Measurements from ENCODE around the gene MBLAC1.
A peak's percentile ranks its signal among the peaks of the same experiment; 100 is the strongest.

The MBLAC1 gene

GRCh38 chr7:100098913-100099312 lies 27.9 kb upstream of the MBLAC1 start:
- DNase-seq (ENCODE audit: low read depth) = no peak

- no peak for DNase-seq (ENCODE audit: low read depth)
Measured at GRCh38 chr7:100099452-100099851, 27.3 kb upstream of the MBLAC1 start.

DNA sequence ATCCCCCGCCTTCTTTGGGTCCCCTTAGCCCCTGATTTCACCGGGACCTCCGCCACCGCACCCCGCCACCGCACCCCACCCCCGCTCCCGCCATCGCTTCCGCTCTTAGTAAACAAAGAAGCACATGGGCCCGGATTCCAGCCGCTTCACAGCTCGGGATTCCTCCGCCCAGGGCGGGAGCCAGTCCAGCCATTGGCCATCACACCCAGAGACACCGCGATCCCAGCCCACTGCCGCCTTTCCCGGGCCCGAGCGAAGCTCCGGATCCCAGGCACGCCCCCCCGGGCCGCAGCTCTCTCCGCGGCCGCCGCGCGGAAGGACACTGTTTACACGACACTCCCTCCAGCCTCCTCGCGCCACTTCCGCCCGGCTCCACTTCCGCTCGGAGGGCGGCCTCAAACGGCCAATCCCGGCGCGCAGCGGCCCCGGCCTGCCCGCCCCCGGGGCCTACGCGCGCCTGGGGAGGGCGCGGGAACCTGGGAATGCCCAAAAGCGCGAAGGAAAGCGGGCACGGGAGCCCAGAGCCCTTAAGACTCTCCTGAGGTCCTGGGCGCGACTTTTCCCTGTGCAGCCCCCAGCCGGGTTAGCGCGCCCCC lies 26.2 kb upstream of the MBLAC1 start:
- peak; percentile 96 for DNase-seq (ENCODE audit: low read depth)

DNA sequence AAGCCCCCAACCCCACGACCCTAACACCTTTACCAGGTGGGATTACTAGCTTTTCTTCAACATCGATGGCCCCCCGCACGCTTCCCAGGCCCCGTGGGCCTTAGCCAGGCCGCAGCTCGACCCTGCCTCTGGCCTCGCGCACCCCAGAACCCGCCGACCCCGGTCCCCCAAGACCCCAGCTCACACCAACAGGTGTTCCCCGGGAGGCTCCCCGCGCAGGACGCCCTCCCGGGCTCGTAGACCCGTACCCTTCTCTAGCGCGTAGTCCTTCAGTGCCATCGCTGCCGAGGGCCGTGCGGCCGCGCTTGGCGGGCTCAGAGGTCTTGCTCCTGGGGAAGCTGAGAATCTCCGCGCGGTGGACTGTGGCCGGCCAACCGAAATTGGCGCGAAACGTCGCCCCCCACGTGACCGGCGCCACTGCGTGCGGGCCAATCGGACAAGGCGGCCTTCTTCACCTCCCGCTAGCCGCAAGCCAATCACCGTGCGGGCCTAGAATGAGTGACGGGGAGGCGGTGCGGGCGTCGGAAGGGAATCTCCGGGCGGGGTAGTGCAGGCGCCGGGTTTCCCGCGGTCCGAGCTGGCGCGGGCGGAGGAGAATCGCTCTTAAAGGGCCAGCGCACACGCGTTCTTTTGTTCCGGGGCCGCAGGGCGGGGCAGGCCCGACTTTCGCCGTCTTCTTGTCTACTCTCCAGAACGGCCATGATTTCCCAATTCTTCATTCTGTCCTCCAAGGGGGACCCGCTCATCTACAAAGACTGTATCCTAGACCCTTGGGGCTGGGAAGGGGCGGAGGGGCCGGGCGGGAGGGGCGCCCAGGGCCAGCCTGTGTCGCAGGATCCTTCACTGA lies 25.5 kb upstream of the MBLAC1 start, which contains the start of the genes AP4M1 and MCM7:
Gene AP4M1, plus strand, starts transcription at position 628 of the 847 bp plus-strand sequence. Its CDS starts 72 bp downstream, at position 700.
Gene MCM7, minus strand, starts transcription at position 382 of the 847 bp plus-strand sequence. Its CDS starts 103 bp downstream, at position 279.
- DNase-seq (ENCODE audit: low read depth) = peak; percentile 97

DNA sequence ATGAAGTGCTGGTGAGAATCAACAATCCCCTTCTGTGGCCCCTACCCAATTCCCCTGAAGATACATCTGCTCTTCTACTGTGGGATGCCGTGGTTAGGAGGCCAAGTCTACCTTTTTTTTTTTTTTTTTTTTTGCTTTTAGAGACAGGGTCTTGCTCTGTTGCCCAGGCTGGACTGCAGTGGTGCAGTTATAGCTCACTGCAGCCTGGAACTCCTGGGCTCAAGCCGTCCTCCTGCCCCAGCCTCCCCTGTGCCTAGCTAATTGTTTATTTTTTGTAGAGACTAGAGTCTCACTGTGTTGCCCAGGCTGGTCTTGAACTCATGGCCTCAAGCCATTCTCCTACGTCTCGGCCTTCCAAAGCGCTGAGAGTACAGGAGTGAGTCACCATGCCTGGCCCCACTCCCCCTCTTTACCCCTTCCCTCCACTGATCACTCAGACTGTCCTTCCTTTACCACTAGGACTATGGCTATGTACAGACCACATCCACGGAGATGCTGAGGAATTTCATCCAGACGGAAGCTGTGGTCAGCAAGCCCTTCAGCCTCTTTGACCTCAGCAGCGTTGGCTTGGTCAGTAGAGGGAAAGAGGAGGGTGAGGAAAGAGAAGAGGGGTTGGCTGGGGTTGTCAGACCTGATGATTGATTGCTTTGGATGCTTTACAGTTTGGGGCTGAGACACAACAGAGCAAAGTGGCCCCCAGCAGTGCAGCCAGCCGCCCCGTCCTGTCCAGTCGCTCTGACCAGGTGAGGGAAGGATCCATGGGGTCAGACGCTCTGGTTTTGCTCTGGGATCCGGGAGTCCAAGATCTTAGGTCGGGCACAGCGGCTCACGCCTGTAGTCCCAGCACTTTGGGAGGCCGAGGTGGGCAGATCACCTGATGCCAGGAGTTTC lies 23.6 kb upstream of the MBLAC1 start:
- no peak for DNase-seq (ENCODE audit: low read depth)

DNA sequence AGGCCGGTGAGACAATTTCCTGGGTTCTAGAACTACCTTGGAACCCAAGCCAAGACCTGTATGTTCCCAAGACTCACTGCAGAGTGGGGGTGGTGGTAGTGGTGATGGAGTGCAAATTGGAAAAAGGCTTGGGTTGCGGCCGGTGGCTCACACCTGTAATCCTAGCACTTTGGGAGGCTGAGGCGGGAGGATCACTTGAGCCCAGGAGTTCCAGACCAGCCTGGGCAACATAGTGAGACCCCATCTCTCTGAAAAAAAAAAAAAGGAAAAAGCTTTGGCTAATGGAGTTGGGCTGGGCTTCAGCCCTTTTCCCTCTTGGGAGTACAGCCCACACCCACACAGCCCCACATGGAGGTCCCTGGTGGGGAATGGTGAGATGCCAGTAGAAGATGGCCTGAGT lies 21.2 kb upstream of the MBLAC1 start:
- no peak for DNase-seq (ENCODE audit: low read depth)

DNA sequence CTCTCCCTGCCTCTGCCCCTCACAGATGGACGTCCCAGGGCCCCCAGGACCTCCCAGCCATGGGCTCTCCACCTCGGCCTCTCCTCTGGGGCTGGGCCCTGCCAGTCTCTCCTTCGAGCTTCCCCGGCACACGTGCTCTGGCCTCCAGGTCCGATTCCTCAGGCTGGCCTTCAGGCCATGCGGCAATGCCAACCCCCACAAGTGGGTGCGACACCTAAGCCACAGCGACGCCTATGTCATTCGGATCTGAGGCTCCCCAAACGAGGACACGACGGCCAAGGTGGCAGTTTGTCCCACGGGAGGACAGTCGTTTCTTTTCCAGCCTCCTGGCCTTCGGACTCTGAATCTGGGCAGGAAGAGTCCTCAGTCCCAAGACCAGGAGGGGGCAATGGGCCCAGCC lies 20.1 kb upstream of the MBLAC1 start:
- no peak for DNase-seq (ENCODE audit: low read depth)

- DNase-seq (ENCODE audit: low read depth) = no peak
Measured at GRCh38 chr7:100107125-100107737, 19.5 kb upstream of the MBLAC1 start.

DNA sequence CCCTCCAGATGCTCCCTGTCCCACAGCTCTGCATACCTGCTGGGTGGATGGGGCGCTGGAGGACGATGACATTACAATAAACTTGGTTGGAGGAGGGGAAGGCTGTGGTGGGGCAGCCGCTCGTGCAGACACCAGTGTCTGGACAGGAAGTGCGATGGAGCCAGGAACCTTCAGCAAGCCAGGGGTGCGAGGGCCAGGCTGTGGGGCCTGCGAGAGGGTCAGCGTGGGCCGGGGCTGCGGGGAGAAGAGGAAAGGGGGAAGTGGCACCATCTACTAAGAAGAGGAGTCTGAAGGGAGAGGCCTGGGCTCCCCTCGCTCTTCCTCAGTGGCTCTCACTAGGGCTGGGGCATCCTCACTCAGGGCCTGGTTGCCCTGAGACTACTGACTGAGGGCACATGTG lies 18.9 kb upstream of the MBLAC1 start:
- no peak for DNase-seq (ENCODE audit: low read depth)

DNA sequence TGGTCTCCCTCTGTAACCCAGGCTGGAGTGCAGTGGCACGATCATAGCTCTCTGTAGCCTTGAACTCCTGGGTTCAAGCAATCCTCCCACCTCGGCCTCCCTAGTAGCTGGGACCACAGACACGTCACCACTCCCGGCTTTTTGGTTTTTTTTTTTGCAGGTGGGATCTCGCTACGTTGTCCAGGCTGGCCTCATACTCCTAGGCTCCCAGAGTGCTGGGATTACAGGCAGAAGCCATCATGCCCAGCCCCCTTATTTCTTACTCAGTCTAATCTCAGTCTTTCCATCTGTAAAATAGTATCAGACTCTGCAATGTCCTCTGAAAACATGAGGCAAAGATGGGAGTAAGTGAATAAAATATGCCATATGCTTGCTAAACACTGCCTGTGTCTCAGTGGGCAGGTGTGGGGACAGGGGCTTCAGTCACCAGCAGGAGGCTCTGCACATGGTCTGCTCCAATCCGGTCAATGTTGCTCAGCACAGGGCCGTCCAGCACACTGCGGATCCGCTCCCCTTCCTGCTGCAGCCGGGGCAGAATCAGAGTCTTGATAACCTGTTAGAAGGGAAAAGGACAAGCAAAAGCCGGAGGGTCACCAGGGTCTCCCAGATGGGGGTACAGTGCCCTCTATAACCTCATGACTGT lies 17.1 kb upstream of the MBLAC1 start:
- DNase-seq (ENCODE audit: low read depth) = no peak

DNA sequence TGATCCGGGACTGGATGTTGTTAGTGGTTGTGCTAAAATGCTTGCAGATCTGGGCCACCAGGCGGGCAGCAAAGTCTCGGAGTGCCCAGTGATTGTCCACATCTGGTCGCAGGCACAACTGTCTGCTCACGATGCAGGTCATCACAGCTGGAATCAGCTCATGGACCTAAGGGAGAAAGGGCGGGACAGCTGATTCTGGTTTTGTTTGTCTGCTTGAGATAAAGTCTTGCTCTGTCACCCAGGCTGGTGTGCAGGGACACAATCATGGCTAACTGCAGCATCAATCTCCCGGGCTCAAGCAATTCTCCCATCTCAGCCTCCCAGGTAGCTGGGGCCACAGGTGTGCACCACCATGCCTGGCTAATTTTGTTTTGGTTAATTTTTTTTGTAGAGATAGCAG lies 15.6 kb upstream of the MBLAC1 start:
- no peak for DNase-seq (ENCODE audit: low read depth)

GRCh38 chr7:100111914-100112313 lies 14.9 kb upstream of the MBLAC1 start:
- no peak for DNase-seq (ENCODE audit: low read depth)

- no peak for DNase-seq (ENCODE audit: low read depth)
Measured at GRCh38 chr7:100115026-100115425, 11.7 kb upstream of the MBLAC1 start.

DNA sequence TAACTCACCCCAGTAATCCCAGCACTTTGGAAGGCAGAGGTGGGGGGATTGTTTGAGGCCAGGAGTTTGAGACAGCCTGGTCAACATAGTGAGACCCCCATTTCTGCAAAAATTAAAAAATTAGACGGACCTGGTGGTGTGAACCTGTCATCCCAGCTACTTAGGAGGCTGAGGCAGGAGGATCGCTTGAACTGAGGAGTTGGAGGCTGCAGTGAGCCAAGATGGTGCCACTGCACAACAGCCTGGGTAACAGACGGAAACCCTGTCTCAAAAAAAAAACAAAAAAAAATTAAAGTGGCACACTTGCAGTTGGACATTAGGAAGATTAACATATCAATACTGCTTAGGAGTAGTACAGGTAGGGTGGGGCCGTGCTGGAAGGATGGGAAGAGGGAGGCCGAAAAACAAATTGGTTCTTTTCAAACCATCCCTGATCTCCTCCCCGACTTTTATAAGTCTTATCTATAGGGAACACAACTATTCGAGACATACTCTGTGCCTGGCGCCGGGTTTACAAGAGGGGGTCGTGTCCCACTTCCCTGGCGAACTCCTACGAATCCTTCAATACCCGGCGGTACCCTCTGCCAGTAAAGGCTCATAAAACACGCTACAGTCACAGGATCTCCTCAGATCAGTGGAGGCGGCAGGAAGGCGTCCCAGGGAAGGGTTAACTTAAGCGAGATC lies 8.2 kb upstream of the MBLAC1 start:
- DNase-seq (ENCODE audit: low read depth) = no peak

DNA sequence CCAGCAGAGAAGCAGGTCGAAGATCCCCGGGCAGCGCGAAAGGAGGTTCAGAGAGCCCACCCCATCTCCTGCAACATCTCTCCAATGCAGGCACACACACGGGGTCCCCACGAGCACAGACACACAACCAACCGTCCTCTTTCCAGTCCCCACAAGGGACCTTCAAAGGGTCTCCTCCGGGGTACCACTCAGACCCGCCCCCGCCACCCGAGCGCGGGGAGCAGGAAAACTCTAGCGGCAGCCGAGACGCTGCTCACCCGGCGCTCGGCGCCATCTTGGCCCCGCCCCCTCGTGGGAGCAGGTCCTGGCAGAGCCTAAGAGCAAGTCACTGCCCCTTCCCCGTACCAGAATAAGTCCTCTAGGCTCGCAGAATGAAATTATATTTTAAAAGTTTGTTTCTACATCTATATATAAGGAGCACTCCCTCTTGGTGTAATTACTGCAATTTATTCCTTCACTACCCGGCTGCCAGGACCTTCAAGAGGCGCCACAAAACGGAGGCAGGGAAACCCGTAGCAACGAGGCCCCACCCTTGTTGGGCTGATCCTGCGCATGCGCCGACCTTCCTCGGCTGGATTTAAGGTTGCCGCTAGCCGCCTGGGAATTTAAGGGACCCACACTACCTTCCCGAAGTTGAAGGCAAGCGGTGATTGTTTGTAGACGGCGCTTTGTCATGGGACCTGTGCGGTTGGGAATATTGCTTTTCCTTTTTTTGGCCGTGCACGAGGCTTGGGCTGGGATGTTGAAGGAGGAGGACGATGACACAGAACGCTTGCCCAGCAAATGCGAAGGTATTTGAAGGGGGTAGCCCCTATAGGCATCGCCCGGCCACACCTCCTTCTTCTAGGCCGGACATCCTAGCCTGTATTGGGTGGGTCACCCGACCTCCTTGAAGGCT lies 7.4 kb upstream of the MBLAC1 start, which contains the start of the genes CNPY4 and TAF6:
Gene CNPY4, plus strand, starts transcription at position 563 of the 898 bp plus-strand sequence. Its CDS starts 111 bp downstream, at position 674.
Gene TAF6, minus strand, starts transcription at position 287 of the 898 bp plus-strand sequence. CDS start 5,149 bp downstream, outside the sequence.
- peak; percentile 88 for DNase-seq (ENCODE audit: low read depth)

DNA sequence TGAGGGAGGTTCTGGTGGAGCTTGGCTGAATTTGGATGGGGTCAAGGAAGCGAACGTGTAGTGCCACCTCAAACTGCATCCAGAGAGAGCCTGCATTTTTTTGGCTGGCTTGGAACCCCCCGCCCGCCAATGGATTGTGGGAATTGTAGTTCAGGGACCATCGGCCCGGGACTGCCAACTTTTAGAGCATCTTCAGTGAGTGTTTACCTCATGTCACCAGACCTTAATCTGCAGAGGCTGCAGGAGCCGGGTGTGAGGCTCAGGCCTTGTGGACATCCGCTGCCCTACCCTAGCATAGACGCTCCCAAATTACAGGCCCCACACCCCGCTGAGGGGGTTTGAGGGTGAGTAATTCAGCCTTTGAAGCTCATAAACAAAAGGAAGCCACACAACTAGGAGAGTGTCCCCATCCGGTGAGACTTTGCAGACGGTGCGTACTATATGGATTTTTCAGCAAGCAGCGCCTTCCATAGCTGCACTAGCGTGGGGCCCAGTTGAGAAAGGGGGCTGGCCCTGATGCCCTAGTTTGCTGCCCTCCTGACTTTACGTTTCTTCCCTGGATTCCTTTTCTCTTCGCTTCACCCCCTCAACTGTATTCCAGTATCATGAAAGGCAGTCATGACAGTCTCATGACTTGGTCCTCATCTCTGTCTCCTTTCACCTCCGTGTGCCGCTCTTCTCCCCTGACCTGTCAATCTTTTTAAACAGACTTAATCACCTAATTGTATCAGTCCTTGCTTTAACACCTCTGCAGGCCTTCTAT lies 6.6 kb upstream of the MBLAC1 start:
- peak; percentile 47 for DNase-seq (ENCODE audit: low read depth)

- DNase-seq (ENCODE audit: low read depth) = no peak
Measured at GRCh38 chr7:100120733-100121036, 6.1 kb upstream of the MBLAC1 start.

GRCh38 chr7:100122067-100122466 lies 4.7 kb upstream of the MBLAC1 start:
- DNase-seq (ENCODE audit: low read depth) = no peak

- DNase-seq (ENCODE audit: low read depth) = no peak
Measured at GRCh38 chr7:100122568-100122967, 4.2 kb upstream of the MBLAC1 start.
